DMS53 treated with DMSO at 0.1 percent for 48 hours (cell line): ENCODE results near the gene FZD7.
A peak's percentile ranks its signal among the peaks of the same experiment; 100 is the strongest.

ENCODE experiments used
- DNase-seq: peaks from one replicate; lab custom pipeline; 2025; ENCODE audit not compliant: unreplicated experiment; lab: John Stamatoyannopoulos, UW

FZD7 gene

DNA sequence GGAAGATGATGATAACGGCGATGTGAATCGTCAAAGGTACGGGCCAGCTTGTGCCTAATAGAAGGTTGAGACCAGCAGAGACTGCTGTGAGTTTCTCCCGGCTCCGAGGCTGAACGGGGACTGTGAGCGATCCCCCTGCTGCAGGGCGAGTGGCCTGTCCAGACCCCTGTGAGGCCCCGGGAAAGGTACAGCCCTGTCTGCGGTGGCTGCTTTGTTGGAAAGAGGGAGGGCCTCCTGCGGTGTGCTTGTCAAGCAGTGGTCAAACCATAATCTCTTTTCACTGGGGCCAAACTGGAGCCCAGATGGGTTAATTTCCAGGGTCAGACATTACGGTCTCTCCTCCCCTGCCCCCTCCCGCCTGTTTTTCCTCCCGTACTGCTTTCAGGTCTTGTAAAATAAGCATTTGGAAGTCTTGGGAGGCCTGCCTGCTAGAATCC is 3.0 kb downstream of the FZD7 start:
- no peak for DNase-seq

DNA sequence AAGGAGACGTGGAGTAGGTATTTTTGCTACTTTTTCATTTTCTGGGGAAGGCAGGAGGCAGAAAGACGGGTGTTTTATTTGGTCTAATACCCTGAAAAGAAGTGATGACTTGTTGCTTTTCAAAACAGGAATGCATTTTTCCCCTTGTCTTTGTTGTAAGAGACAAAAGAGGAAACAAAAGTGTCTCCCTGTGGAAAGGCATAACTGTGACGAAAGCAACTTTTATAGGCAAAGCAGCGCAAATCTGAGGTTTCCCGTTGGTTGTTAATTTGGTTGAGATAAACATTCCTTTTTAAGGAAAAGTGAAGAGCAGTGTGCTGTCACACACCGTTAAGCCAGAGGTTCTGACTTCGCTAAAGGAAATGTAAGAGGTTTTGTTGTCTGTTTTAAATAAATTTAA is 3.4 kb downstream of the FZD7 start:
- no peak for DNase-seq

DNA sequence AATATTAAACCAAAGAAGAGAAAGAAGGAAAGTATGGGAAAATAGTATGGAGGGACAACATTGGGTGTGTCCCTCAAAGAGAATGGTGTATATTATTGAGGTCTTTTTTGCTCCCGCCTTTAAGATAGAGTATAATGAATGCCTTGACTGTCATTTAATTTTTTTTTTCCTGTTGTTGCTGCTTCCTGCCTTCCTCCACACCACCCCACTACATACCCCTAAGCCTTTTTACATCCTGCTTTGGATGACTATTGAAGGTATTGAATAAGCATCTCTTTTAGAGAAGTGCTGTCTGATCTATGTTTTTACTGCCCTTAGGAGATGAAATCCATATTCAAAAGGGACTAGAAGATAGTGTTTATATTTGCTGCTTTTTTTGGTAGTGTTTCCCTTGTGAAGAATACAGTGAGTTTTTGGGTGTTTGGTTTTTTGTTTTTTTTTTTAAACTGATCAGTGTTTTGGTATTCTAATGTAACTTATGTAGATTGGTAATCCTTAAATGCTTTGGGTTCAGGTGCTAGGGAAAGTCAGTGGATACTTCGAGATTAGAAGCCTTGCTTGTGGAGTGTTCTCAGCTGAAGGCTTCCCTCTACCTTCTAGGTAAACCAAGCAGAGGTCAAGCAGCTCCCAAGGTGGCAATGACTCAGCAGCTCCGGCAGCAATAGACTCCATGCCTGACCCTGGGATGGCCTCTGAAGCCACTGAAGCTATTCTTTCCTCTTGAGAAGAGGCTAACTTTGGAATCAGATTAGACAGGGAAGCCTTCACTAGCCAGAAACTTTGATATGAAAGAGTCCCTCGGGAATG is 5.0 kb downstream of the FZD7 start:
- peak; percentile 52 for DNase-seq

DNA sequence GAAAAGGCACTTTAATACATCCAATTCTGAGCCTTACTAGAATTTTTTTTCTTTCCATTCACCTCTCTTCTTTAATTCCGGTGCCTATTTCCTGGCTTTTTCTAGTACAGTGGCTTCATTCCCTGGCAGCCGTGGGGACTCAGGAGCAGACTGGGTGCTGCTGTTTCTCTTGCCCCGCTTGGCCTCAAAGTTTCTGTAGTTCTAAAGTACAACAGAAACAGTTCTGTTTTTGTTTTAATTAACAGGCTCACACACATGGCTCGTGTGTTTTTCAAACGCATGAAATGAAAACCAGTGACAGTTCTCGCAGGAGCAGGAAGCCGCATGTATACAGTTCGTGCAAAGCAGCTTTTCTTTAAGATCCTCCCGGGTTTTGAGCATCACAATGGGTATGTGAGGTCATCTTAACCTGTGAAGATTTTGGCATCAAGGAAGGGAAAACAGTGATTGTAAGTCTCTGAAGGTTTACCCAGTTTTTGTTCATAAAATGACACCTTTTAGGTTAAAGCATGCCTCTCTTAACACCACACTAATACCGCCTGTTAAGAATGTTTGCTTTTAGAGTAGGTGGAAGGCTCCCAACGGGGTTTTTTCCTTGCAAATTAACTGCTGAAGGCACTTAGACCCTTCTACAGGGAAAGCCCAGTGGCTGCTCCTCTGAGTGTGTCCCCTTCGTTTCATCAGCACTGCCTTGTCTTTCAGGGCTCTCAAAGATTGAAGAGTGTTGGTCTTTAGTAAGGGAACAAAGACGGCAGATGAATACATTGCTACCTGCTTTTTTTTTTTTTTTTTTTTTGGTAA is 5.8 kb downstream of the FZD7 start:
- no peak for DNase-seq

DNA sequence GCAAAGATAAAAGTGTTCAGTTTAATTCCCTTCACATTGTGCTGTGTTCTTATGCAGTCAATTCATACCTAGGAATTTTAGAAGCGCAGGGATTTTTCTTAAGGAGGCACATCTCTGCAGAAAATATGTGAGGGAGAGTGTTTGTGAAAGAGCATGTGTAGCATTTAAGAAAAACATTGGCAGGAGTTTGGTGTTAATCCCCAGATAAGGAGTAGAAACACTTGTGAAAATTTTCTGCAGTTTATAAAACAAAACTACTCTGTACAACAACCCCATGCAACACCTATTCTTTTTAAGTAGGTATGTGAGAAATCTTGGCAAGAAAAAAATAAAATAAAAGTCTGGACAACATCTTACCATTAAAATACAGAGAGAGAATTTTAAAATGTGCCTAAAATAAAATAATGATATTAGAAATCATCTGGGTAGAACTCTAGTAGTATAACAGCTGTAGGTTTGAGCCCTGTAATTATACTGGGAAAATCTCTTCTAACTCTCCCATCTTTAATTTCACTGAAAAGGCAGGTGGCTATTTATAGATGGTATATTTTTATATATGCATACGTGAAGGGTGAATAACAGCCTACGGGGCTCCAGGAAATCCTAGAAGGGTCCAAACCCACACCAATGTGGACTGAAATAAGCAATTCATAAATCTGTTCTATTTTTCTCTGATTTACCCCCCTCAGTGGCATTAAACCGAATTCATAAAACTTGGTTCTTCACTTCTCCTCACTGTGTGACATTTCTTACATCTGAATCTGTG is 6.6 kb downstream of the FZD7 start:
- DNase-seq, result no peak

DNA sequence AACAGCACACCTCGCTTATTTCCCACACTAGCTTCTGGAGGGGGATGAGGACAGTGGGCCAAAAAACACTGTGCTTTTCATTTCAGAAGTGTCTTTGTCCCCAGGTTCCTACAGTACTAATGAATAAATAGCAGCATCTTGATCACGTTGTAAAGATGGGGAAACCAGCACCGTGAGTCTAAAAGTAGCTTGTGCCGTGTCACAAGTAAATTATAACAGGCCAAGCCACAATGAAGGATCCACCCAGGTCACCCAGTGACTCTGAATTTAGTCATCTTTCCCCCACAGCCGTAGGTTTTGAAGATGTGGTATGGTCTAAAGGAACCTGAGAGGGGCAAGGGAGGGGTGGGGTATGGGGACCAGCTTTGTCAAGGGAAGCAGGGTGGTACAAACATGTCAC is 8.8 kb downstream of the FZD7 start:
- no peak for DNase-seq

DNA sequence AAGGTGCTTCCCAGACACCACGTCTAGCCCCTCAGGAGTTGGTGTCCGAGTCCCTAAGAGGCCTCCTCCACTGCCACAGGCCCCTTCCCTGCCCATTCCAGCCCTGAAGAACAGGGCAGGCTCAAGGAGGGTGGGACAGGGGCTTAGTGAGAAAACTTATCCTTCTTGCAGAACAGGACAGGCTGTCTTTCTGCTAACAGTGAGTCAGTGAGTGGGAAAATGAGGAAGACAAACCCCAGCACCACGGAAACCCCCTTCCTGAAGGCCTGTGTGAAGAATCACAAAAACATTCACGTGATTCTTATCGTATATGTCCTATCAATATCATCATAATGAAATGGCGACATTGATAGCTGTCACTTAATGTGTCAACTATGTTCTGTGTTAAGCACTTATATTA is 9.8 kb downstream of the FZD7 start:
- DNase-seq, result no peak

DNA sequence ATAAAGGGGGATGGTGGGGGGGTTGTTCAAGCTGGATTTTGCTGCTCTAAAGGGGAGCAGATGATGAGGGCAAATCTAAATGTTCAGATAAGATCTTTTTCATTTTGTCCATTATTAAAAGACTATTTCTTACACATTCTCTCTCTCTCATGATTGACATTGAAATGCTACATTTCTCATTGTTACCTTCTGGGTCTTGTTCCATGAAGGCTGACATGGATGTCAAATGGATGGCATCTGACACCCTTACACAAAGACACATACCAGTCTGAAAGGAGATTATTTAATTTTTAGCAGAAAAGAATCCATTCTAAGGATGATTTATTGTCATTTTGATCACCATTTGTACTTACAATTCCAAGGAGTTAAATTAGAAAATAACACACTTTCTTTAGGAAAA is 11.1 kb downstream of the FZD7 start:
- DNase-seq, result no peak

DNA sequence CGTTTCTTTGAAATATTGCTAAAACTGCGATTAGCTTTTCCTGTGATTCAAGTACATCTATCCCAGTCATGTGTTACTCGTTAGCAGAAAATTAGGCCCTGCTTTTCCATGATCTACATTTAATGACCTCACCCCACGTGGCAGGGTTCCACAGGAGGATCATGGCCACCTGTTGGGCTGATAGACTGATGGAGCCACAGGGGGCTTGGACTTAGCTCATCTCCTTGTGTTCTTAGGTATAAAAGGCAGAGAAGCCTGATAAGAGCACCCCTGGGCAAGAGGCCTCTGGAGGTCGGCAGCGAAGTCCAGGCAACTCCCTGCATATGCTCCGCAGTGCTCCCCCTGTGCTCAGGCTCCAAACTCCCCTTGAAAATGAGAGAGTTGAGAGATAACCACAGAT is 12.9 kb downstream of the FZD7 start:
- no peak for DNase-seq

DNA sequence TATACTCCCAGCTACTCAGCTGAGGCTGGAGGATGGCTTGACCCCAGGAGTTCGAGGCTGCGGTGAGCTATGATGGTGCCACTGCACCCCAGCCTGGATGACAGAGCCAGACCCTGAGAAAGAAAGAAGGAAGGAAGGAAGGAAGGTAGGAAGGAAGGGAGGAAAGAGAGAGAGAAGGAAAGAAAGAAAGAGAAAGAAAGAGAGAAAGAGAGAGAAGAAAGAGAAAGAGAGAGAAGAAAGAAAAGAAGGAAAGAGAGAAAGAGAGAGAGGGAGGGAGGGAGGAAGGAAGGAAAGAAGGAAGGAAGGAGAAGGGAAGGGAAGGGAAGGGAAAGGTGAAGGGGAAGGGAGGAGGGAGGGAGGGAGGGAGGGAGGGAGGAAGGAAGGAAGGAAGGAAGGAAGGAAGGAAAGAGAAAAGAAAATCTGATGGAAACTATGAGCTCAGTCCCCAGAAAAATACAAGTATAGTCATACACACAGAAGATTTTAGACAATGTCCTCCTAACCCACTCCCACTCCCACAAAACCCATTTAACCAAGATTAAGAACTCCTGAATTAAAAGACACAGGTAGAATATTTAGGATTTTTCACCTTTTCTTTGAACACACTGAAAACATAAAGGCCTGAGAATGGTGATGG is 15.6 kb downstream of the FZD7 start:
- DNase-seq, result no peak

DNA sequence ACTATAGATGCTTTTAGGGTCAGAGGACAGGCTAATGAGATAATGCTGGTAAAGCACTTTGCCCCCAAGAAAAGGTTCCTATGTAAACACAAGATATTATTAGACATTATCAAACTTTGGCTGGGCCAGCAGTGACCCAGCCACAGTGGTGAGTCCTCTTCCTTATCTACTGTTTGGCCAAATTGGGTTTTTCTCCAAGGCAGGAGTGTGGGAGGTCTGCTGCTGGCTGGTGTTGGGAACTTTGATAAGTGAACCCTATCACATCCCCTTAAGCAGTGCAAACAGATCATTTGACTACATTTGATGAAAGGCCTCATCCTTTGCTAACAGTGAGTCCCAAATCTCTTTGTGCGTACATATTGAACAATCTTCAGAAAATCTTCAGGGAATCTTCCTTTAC is 16.2 kb downstream of the FZD7 start:
- no peak for DNase-seq

DNA sequence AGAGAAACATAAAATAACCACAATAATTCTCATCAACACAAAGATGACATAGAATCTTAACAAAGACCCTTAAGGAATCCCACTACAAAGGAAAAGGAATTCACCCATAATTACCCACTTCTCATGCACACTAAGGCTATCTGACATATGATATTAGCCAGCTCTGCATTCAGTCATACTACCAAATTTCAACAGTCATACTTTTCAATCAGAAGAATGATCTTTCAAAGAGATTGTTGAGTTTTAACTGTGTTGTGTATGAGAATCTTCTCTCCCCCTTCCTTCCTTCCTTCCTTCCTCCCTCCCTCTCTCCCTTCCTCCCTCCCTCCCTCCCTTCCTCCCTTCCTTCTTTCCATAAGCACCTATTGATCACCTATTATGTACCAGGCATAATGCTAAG is 17.0 kb downstream of the FZD7 start:
- no peak for DNase-seq

DNA sequence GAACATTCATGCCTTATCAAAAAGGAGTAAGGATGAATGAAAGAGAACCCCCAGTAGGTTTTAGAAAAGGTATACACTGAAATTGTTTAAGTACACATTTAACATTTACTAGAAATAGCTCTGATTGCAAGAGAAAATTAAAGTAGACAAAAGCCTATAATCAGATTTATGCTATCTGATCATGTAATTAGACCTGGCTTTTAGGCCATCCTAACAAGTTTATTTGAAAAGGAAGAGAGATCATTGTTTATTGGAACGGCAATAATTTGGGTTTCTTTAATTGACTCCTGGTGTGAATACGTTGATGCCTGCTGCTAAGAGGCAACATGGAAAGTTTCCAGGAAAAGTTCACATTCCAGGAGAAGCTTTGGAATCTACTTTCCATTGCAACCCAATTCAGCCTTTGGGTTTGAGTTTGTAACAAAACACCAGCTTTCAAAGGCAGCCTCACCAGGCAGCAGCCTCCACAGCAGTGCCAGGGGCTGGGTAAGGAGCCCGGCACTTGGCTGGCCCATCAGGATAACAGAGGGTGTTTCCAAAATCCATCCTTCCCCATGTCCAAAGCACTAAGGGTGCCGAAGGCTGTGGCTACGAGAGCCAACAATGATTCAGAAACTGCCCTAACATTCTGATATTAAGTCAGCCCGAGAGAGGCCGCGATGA is 18.0 kb downstream of the FZD7 start:
- DNase-seq, result no peak

DNA sequence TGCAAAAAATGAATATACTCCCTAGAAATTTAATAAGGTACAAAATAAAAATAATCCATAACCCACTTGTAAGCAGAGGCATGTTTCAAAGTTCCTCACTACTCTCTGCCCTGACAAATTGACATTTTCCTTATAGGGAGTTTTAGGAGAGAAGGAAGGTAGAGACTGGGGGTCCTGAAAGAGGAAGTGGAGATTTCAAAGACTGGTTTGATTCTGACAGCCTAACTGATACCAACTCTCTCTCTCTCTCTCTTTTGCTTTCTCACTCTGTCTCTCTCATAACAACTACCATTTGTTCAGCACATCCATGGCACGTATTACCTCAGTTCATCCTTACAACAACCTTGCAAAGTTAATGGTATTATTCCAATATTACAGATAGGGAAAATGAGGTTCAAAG is 18.6 kb downstream of the FZD7 start:
- DNase-seq, result no peak

DNA sequence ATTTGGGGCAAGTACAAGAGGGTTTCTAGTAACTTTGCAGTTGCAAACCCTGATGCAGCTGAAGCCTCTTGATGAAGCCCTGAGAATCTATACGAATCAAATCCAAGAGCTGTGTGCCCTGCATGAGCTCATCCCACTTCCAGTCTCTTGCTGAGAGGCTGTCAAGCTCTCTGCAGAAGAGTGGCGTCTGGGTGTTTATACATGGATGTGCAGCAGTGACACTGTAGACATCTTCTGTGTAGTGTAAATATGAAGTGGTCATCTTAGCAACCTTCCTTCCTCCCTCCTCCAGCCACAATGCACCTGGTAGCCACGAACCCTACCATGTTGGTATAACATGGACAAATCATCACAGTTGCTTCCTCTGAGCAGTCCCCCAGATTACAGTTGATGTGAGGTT is 21.0 kb downstream of the FZD7 start:
- no peak for DNase-seq

DNA sequence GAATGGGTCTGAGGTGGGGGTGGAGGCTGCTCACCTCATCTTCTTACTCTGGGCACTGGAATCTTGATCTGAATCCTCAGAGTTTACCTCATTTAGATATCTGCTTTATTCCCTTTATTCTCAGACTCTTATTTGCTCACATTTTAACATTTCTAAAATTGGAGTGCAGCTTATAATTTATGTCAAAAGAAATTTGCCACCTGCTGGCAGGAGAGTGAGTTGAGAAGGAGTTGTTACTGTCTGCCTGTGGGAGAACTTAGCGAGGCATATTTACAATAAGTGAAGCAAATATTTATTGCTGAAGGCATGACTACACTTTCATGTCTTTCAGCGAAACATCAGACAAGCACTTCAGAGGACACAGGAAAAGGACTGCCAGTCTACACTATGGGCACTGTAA is 23.0 kb downstream of the FZD7 start:
- peak; percentile 7 for DNase-seq

DNA sequence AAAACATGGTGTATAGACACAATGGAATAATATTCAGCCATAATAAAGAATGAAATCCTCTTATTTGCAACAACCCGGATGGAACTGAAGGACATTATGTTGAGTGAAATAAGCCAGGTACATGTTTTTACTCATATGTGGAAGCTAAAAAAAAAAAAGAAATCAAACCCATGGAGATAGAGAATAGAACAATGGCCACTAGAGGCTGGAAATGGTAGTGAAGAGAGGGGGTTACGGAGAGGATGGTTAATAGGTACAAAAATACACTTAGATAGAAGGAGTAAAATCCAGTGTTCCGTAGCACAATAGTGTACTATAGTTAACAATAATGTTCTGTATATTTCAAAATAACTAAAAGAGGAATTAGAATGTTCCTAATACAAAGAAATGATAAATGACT is 26.6 kb downstream of the FZD7 start:
- DNase-seq, result no peak

DNA sequence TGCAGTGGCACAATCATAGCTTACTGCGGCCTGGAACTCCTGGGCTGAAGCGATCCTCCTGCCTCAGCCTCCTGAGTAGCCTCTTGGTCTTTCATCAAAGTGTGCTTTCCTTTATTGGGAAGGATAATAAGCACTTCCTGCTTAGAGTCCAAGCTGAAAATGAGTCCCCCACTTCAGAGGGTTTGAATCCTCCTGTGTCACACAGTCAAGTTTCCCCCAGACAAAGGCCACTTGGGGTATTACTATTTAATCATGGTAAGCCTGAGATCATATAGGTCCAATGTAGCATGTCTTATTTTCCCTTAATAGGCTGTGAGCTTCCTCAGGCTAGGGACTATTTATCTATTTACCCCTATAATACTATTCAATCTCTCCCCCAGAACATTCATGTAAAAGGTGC is 28.0 kb downstream of the FZD7 start:
- DNase-seq, result no peak

DNA sequence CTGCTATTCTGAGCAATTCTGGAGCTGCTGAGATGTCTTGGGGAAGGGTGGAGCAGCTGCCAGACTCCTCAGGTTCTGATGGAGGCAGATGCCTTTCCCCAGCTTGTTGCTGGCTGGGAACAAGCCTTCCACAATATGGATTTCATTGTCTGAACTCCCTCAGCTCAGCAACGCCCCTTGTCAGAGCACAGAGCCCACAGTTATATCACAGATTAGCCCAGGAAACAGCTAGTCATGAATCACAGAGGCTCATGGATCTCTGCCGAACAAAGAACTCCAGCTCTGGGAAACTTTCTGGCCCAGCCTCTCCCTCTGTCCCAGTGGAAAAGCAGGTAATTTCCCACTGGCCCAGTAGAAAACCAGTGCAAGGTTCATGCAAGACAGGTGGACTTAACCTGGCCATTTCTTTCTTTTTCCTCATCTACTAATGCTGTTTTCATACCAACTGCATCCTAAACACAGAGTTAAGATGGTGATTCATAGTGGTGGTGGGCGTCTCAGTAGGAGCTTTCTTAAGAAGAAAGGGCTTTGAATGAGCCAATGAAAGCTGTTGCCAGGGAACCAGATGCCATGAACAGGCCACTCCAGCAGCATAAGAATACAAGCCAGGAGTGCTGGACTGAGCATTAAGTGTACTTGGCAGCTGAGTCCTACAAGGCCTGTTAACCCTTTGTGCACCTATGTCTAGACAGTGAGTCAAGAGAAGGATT is 30.7 kb downstream of the FZD7 start:
- no peak for DNase-seq

DNA sequence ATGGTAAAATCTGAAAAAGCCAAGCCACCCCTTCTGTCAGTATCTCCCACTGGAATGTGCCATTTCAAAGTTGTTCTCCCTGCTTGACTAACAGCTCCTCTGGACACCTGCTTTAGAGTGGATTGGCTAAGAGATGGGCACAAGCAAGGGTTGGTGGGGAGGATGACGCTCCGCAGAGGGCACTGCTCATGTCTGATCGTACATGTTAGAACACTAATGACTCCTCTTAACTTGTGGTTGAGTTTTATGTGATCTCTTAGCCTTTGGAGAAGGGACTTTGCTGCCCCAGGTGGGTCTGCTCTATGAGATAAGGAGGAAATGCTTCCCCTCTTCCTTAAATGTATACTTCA is 31.2 kb downstream of the FZD7 start:
- DNase-seq, result no peak
